Measurements from ENCODE around the gene ANXA9.

Gene ANXA9

DNA sequence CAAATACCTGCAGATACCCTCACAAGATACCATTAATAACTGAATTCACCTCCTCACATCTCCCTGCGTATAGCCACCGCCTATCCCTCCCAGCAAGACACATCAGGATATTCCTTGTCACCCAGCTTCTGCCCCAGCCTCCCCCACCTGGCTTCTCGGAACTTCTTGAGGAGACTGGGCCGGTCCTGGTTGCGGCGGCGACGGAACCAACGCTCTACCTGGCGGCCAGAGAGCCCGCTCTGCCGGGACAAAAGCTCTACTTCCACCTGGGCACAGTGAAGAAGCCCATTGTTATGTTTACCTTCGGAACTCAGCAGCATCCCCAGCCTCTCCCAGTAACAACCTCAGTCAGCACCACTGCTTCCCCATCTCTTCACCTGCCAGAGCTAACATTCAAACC, 14.2 kb upstream of the ANXA9 start:
- no peak for TF ChIP-seq CTCF (IDR thresholded peaks at IDR 0.05; ENCODE audit: low read depth, low read length, missing control alignments)
- no peak for DNase-seq
- Histone ChIP-seq H3K4me3 (ENCODE audit: low read depth, low read length) (no peak overlapping the region), H3K27me3 (replicated peaks) (no peaks in the 10 kb centered on the region), H3K27ac (no peak overlapping the region), H3K36me3 (replicated peaks) (peaks cover 60% of the 10 kb centered on the region)
- in situ Hi-C loops (cut with HindIII; ENCODE audit: low pct_ligation_motif_present, low sequenced_read_pairs), result no loop called here

DNA sequence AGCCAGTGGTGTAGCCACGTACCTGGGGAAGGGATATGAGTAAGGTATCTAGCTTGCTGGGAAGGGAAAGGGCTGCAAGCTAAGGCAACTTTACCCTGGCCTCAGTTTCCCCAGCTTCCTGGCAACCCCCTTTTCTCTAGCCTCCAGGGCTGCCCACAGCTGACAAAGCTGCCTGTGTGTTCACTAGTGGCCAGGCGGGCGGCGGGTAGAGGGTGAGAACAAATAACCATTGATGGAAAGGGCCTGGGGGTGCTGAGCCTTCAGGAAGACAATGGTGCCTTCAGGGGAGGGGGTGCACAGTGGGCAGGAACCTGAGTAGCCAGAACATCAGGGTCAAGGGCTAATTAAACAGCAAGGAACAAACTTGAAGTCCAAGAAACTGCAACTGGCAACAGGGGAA, 13.6 kb upstream of the ANXA9 start:
- Histone ChIP-seq H3K36me3 (replicated peaks) (peaks cover 54% of the 10 kb centered on the region), H3K27ac (no peak overlapping the region), H3K27me3 (replicated peaks) (no peaks in the 10 kb centered on the region), H3K4me3 (ENCODE audit: low read depth, low read length) (no peak overlapping the region)
- no peak for DNase-seq
- no peak for TF ChIP-seq CTCF (IDR thresholded peaks at IDR 0.05; ENCODE audit: low read depth, low read length, missing control alignments)
- in situ Hi-C loops (cut with HindIII; ENCODE audit: low pct_ligation_motif_present, low sequenced_read_pairs), result no loop called here

- no peak for DNase-seq
- H3K27me3 ChIP-seq (replicated peaks), result no peaks in the 10 kb centered on the region
- H3K36me3 ChIP-seq (replicated peaks), result peaks cover 43% of the 10 kb centered on the region
- H3K4me3 ChIP-seq (ENCODE audit: low read depth, low read length), result no peak overlapping the region
- no peak for TF ChIP-seq CTCF (IDR thresholded peaks at IDR 0.05; ENCODE audit: low read depth, low read length, missing control alignments)
- H3K27ac ChIP-seq, result no peak overlapping the region
- in situ Hi-C loops (cut with HindIII; ENCODE audit: low pct_ligation_motif_present, low sequenced_read_pairs), result no loop called here
Observed at GRCh38 chr1:150969626-150970025, 12.5 kb upstream of the ANXA9 start.

DNA sequence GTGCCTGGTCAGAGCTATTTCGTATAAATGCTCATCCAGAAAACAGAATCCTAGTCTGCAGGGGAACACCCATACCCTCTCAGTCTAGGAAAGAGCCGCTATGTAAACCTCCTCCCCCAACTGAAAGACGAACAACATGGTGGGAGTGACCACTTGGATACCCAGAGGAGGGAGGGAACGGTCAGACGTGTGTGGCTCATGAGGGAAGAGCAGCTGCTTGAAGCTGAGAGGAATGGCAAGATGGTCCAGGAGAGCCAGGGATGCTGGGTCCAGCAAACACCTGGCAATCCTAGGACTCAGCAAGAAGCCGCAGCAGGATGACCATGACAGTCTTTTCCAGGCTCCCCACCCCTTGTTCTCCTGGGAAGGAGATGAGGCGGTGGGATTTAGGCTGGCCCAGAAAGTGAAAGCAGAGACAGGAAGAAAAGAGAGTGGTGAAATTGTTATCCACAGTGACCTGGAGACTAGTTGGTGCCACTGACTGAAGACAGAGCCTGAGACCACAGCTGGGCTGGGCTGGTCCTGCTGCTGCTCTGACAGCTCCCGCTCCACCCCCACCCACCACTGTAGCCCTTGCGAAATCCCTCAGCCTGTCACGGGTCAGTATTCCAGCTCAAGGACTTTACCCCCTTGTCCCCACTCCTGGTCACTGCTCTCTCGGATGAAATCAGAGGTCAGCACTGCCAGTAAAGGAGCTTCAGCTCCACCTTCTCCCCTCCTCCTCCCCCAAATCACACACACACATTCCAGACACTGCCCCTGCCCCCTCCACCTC, 11.1 kb upstream of the ANXA9 start:
- no peak for DNase-seq
- H3K27me3 ChIP-seq (replicated peaks), result no peaks in the 10 kb centered on the region
- H3K27ac ChIP-seq, result no peak overlapping the region
- TF ChIP-seq CTCF (IDR thresholded peaks at IDR 0.05; ENCODE audit: low read depth, low read length, missing control alignments), result no peak
- H3K36me3 ChIP-seq (replicated peaks), result peaks cover 32% of the 10 kb centered on the region
- in situ Hi-C loops (cut with HindIII; ENCODE audit: low pct_ligation_motif_present, low sequenced_read_pairs), result no loop called here
- H3K4me3 ChIP-seq (ENCODE audit: low read depth, low read length), result peak overlapping the region; percentile 5

DNA sequence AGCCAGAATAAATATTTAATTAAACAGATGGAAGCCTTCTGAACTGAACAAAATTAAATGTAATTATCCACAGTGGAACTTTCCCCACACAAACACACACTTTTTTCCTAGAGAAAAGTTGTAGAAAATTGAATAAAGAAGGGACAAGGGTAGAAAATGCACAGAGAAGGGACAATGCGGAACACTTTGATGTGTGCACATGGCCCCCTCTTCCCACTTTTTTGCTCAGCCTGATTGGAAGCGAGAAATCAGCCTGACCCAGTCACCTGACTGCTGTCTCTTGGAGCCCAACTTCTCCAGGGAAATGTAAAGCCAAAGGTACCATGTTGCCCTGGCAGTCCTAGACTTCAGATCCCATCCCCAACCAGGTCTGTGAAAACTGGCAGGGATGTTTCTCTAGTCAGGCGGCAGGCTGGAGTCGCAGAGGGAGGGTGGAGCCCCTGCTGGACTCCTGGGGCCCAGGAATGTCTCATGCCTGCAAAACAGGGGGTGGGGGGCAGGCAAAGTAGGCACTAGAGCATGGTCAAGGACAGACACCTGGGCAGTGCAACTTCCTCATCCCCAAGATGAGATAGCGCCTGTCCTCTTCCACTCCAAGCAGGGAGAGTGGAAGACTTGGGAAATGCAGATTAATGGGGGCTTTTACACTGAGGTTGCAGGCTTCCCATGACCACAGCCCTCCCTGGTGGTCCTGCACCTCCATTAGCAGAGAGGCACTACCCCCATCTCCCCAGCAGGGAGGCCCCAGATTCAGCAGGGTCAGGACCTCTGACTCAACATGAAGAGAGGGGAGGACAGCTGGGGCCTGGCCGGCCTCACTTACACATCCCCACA, 10.3 kb upstream of the ANXA9 start:
- no peaks in the 10 kb centered on the region for H3K27me3 ChIP-seq (replicated peaks)
- H3K4me3 ChIP-seq (ENCODE audit: low read depth, low read length), result peak overlapping the region; percentile 17
- in situ Hi-C loops (cut with HindIII; ENCODE audit: low pct_ligation_motif_present, low sequenced_read_pairs), result no loop called here
- peaks cover 24% of the 10 kb centered on the region for H3K36me3 ChIP-seq (replicated peaks)
- DNase-seq, result no peak
- TF ChIP-seq CTCF (IDR thresholded peaks at IDR 0.05; ENCODE audit: low read depth, low read length, missing control alignments), result peak; percentile 34
- H3K27ac ChIP-seq, result no peak overlapping the region
